ENCODE data around the gene NFYA.

DNA sequence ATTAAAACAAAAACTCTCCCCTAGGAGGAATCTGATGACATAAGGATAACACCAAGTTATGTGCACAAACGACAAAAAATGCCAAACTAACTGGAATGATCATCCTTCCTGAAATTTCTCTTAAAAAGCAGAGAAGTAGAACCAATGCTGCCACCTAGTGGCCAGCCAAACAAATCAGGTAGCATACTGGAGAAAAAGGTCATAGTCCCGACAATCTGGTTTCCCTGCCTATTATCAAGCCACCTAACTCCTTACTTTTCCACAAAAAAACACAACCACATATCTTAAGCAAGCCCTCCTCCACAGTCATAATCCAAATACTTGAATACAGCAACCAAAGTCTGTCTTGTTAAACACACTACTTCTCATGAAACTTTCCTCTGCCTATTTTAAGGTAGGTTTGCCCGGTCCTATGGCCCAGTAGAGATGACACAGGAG is 5.9 kb upstream of the NFYA start:
- no peak for TF ChIP-seq EZH2 (IDR thresholded peaks at IDR 0.05; ENCODE audit: low read depth)
- TF ChIP-seq, protein P1, sequence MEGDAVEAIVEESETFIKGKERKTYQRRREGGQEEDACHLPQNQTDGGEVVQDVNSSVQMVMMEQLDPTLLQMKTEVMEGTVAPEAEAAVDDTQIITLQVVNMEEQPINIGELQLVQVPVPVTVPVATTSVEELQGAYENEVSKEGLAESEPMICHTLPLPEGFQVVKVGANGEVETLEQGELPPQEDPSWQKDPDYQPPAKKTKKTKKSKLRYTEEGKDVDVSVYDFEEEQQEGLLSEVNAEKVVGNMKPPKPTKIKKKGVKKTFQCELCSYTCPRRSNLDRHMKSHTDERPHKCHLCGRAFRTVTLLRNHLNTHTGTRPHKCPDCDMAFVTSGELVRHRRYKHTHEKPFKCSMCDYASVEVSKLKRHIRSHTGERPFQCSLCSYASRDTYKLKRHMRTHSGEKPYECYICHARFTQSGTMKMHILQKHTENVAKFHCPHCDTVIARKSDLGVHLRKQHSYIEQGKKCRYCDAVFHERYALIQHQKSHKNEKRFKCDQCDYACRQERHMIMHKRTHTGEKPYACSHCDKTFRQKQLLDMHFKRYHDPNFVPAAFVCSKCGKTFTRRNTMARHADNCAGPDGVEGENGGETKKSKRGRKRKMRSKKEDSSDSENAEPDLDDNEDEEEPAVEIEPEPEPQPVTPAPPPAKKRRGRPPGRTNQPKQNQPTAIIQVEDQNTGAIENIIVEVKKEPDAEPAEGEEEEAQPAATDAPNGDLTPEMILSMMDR (conservative IDR thresholded peaks at IDR 0.05), result peak; percentile 92
